H1 (cell line): ENCODE measurements around the gene EPHA1. TPM values are rescaled to one million over a fixed set of nuclear protein-coding genes. Genes with fewer than 3 reads are reported as not detected.

Experiments
- GTF2F1 ChIP-seq: IDR thresholded peaks from 2 replicates; pipeline ENCODE4 v1.6.1; 2012; ENCODE audit warnings: low read depth, low read length, improper control_type of control experiment, borderline replicate concordance
- HDAC2 ChIP-seq, 2 experiments: fragments of 300-600 bp in 1 of 2; sonication (generic) in 1 of 2; IDR thresholded peaks; 2 replicates each; pipeline ENCODE4 v1.6.1; 2011 to 2012; ENCODE audit warnings: low read depth in 2 of 2, low read length in 2 of 2, mild to moderate bottlenecking in 2 of 2, moderate library complexity in 2 of 2, borderline replicate concordance in 1 of 2, inconsistent platforms in 1 of 2
- NANOG ChIP-seq: IDR thresholded peaks from 2 replicates; pipeline ENCODE4 v1.6.1; 2011; ENCODE audit warnings: low read length, low read depth, mild to moderate bottlenecking, inconsistent platforms; ENCODE audit not compliant: insufficient read depth, poor library complexity, severe bottlenecking
- RBBP5 ChIP-seq: IDR thresholded peaks from 2 replicates; pipeline ENCODE4 v1.7.1; 2012; ENCODE audit warnings: low read depth, mild to moderate bottlenecking, inconsistent platforms, low read length, moderate library complexity, borderline replicate concordance
- SAP30 ChIP-seq: fragments of 300-600 bp; sonication (generic); IDR thresholded peaks from 2 replicates; pipeline ENCODE4 v1.7.1; 2012; ENCODE audit warnings: low read length, moderate library complexity, mild to moderate bottlenecking, inconsistent platforms; ENCODE audit not compliant: insufficient read depth, insufficient replicate concordance
- polyA plus RNA-seq, 7 experiments: library from polyadenylated mRNA; depleted of rRNA in 3 of 7; stranded (reverse) in 5 of 7; unstranded in 2 of 7; fragments of >200 nt in 5 of 7; fragments of 200-250 nt in 2 of 7; gene quantifications; 1 replicate in 5 of 7; 2 replicates in 1 of 7; 4 replicates in 1 of 7; pipeline versions ENCODE4 v1.2.1 to v1.2.3, GENCODE V29; 2011 to 2013; ENCODE audit warnings: missing spikeins in 2 of 7, mixed read lengths in 2 of 7
- total RNA-seq: library from RNA; stranded (reverse); fragmentation: NEBNext Ultra II Directional; extraction: Animal tissue kit (Norgen Biotek cat#: 25700); gene quantifications from 2 replicates; pipeline ENCODE4 v1.2.1, GENCODE V29; 2021

Gene EPHA1
- total and polyA plus RNA-seq, 2 of the 8 experiments (the other 6 are each of a cell fraction or from before 2014, with no cell fraction given) = 86.5 to 133 TPM

DNA sequence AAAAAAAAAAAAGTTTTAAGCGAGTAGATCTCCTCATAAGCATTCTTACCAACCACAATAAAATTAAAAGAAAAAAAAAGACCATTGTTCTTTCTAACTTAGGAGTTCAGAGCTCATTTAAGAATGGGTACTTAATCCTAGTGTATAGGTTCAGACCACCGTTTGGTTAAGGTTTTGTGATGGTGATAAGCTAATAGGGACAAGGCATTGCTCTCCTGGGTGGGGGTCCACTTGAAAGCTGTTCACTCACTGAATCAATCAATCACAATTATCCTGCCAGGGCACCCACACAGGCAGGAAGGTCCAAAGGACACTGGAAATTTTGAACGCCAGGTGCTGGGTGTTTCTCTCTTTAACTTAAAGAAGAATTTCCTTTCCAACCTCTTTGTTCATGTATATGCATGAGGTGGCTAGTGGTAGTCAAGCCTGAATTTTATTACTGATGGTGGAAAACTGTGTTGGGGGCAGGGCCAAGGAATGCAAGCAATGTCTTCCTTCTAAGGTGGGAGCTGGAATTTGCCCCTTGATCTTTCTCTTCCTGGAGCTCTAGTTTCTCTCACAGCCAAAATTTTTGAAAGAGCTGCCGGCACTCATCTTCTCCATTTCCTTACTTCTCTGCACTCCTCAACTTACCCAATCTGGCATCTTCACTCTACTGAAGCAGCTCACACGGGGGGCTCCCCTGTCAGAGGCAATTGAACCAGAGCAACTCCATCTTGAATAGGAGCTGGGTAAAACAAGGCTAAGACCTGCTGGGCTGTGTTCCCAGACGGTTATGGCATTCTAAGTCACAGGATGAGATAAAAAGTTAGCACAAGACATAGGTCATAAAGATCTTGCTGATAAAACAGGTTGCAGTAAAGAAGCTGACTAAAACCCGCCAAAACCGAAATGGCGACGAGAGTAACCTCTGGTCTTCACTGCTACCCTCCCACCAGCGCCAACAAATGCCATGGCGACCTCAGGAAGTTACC lies 38.7 kb downstream of the EPHA1 start (continued):
- TF ChIP-seq HDAC2 (IDR thresholded peaks at IDR 0.05; ENCODE audit: borderline replicate concordance in 1 of 2, low read depth in 2 of 2, low read length in 2 of 2) (0 out of 4 replicates have a peak, but pooled peaks of 1 of the 2 experiments have one; percentile 13), GTF2F1 (no peak), NANOG (peak; percentile 80), RBBP5 (peak; percentile 88), SAP30 (no peak)
